Tibial nerve (tissue), 4 donors: ENCODE results near the gene DIP2C.

ENCODE experiments used
- CTCF ChIP-seq, 5 experiments: fragments of 200-600 bp in 3 of 5; fragments of 450-650 bp in 2 of 5; sonication (generic) in 3 of 5; IDR thresholded peaks; one replicate each; pipeline ENCODE4 v1.5.1; 2016 to 2019; ENCODE audit warnings: antibody characterized with exemption in 5 of 5, mild to moderate bottlenecking in 3 of 5, moderate library complexity in 2 of 5
- EP300 ChIP-seq, 2 donors: sonication (generic); formaldehyde crosslinking; IDR thresholded peaks; one replicate each; pipeline ENCODE4 v1.6.1; 2017; ENCODE audit warnings: antibody characterized with exemption in 2 of 2, mild to moderate bottlenecking in 1 of 2
- POLR2A ChIP-seq, 2 donors: fragments of 450-650 bp; IDR thresholded peaks; one replicate each; pipeline ENCODE4 v1.6.1; 2017; ENCODE audit warnings: antibody characterized with exemption in 2 of 2, mild to moderate bottlenecking in 2 of 2, moderate library complexity in 2 of 2

GRCh38 chr10:450463-450862 is 239.0 kb downstream of the DIP2C start:
- TF ChIP-seq CTCF (IDR thresholded peaks at IDR 0.05) (no peak), POLR2A (IDR thresholded peaks at IDR 0.05) (no peak), EP300 (IDR thresholded peaks at IDR 0.05) (no peak)
